Caco-2 (cell line): ENCODE measurements around the gene ACOXL. TPM values are rescaled to one million over a fixed set of nuclear protein-coding genes. Genes with fewer than 3 reads are reported as not detected.

Source experiments
- BruUV-seq: library from RNA; stranded (reverse); fragments of 400-500 nt; replicated peaks from 2 replicates; lab custom pipeline; 2021; lab: Mats Ljungman, UMichigan
- CTCF ChIA-PET: fragments of 300-600 bp; sonication (Branson Sonifier 250); formaldehyde crosslinking; loops from one replicate; lab custom pipeline; 2022; ENCODE audit warnings: antibody characterized with exemption; lab: Charles Lee
- POLR2A ChIA-PET: fragments of 300-600 bp; sonication (Branson Sonifier 250); formaldehyde crosslinking; loops from one replicate; lab custom pipeline; 2022; ENCODE audit warnings: antibody characterized with exemption; lab: Charles Lee
- DNase-seq, 2 experiments: peaks; one replicate each; pipeline versions ENCODE4 v3.0.0 to v3.0.0-alpha.2; 2020 to 2022
- H3K27me3 ChIP-seq: replicated peaks from 2 replicates; pipeline ENCODE4 v1.6.0; 2011; ENCODE audit warnings: low read length; ENCODE audit not compliant: control insufficient read depth, insufficient read depth
- H3K36me3 ChIP-seq: 2 replicates; pipeline ENCODE4 v1.5.1; 2011; ENCODE audit warnings: low read length; ENCODE audit not compliant: control insufficient read depth, insufficient read depth
- H3K4me1 ChIP-seq: fragments of 250-450 bp; sonication (Bioruptor Pico); 2 replicates; pipeline ENCODE4 v1.5.1; 2020; ENCODE audit warnings: mild to moderate bottlenecking
- H3K4me3 ChIP-seq: 2 replicates; pipeline ENCODE4 v1.5.1; 2011; ENCODE audit warnings: low read depth, mild to moderate bottlenecking, control low read depth, low read length
- H3K9me3 ChIP-seq: fragments of 250-450 bp; sonication (Bioruptor Pico); 2 replicates; pipeline ENCODE4 v1.5.1; 2020; ENCODE audit warnings: mild to moderate bottlenecking, moderate library complexity
- H3K27ac Mint-ChIP-seq: one replicate; pipeline ENCODE4 v1.8.0; 2022; ENCODE audit warnings: mixed read lengths; ENCODE audit not compliant: unreplicated experiment
- H3K27me3 Mint-ChIP-seq: one replicate; pipeline ENCODE4 v1.8.0; 2022; ENCODE audit warnings: mixed read lengths; ENCODE audit not compliant: insufficient read depth, unreplicated experiment
- H3K36me3 Mint-ChIP-seq: one replicate; pipeline ENCODE4 v1.8.0; 2022; ENCODE audit warnings: mild to moderate bottlenecking, mixed read lengths; ENCODE audit not compliant: insufficient read depth, unreplicated experiment
- H3K4me1 Mint-ChIP-seq: one replicate; pipeline ENCODE4 v1.8.0; 2022; ENCODE audit warnings: low read depth, mixed read lengths; ENCODE audit not compliant: unreplicated experiment
- H3K4me3 Mint-ChIP-seq: one replicate; pipeline ENCODE4 v1.8.0; 2022; ENCODE audit warnings: mild to moderate bottlenecking, moderate library complexity, mixed read lengths; ENCODE audit not compliant: unreplicated experiment
- H3K9me3 Mint-ChIP-seq: one replicate; pipeline ENCODE4 v1.8.0; 2022; ENCODE audit warnings: mixed read lengths; ENCODE audit not compliant: unreplicated experiment
- intact Hi-C: fragments of 100-400 bp; cut with micrococcal nuclease; formaldehyde crosslinking; loops from one replicate; pipeline ENCODE4 v1.10.0; 2022; ENCODE audit not compliant: unreplicated experiment
- total RNA-seq: library from RNA; stranded (reverse); gene quantifications from 2 replicates; pipeline ENCODE4 v1.2.3, GENCODE V29; 2022
- TF ChIP-seq, protein P1 (sequence below), 2 experiments: fragments of 200-600 bp in 1 of 2; IDR thresholded peaks; 1 replicate in 1 of 2; 2 replicates in 1 of 2; pipeline versions ENCODE4 v1.5.1 to v1.8.0; 2011 to 2022; ENCODE audit warnings: antibody characterized with exemption in 1 of 2, control low read depth in 1 of 2, inconsistent platforms in 1 of 2, low read depth in 1 of 2, low read length in 1 of 2, mild to moderate bottlenecking in 1 of 2, moderate library complexity in 1 of 2; ENCODE audit not compliant: insufficient read depth in 1 of 2, severe bottlenecking in 1 of 2, unreplicated experiment in 1 of 2

Gene ACOXL
- total RNA-seq, 1 experiment from 2014 or later, result 2.6 TPM

DNA sequence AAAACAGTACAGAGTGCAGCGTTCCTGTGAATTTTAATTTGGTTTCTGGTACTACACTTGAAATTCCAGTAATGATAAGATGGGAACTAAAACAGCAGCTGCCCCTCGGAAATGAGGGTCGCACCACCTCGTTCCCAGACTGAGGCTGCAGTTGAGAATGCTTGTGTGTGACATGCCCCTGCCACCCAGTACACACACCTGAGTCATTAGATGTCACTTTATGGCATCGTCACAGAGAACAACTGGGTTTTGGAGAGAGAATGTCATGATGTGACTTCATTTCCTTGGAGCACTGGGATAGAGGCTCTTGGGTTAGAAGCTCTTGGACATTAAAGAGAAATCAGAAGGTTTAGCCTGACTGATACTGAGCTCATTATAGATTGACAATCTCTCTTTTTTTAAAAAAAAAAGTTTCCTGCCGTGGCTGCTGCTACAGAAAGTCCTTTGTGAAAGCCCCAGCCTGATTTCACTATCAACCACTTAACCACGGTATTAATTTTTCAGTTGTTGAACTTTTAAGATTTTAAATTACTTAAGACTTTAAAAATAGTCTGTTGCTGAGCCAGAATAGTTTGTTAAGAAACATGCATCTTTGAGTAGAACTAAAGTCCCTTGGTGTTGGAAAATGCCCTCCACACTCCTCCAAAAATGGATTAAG lies 412.9 kb downstream of the ACOXL start:
- TF ChIP-seq, protein P1, sequence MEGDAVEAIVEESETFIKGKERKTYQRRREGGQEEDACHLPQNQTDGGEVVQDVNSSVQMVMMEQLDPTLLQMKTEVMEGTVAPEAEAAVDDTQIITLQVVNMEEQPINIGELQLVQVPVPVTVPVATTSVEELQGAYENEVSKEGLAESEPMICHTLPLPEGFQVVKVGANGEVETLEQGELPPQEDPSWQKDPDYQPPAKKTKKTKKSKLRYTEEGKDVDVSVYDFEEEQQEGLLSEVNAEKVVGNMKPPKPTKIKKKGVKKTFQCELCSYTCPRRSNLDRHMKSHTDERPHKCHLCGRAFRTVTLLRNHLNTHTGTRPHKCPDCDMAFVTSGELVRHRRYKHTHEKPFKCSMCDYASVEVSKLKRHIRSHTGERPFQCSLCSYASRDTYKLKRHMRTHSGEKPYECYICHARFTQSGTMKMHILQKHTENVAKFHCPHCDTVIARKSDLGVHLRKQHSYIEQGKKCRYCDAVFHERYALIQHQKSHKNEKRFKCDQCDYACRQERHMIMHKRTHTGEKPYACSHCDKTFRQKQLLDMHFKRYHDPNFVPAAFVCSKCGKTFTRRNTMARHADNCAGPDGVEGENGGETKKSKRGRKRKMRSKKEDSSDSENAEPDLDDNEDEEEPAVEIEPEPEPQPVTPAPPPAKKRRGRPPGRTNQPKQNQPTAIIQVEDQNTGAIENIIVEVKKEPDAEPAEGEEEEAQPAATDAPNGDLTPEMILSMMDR (IDR thresholded peaks at IDR 0.05; ENCODE audit: insufficient read depth in 1 of 2, low read depth in 1 of 2, low read length in 1 of 2, severe bottlenecking in 1 of 2, unreplicated experiment in 1 of 2), result no peak
- POLR2A ChIA-PET, result no interaction called here

DNA sequence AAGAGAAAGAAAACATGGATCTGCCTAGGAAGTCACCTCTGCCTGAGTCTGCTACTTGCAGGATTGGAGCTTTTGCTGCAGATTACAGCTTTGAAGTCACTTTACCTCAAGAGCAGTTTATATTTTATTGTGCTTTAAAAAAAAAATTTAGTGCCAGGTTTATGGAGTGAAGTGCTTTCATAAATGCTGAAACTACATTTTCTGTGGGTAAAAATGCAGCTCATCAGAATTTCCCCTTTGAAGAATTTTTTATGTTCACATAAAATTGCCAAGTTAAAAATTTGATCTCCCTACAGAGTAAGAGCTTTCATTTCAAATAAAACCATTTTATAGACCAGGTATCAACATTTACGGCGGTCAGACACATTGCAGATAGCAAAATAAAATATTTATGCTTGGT lies 413.6 kb downstream of the ACOXL start:
- H3K36me3 ChIP-seq, result no peaks in the 10 kb centered on the region
- TF ChIP-seq, protein P1 (IDR thresholded peaks at IDR 0.05; ENCODE audit: insufficient read depth in 1 of 2, low read depth in 1 of 2, low read length in 1 of 2, severe bottlenecking in 1 of 2, unreplicated experiment in 1 of 2), result no peak
- no peaks in the 10 kb centered on the region for H3K9me3 Mint-ChIP-seq
- H3K27ac Mint-ChIP-seq, result no peak overlapping the region
- H3K27me3 ChIP-seq, result no peaks in the 10 kb centered on the region
- H3K36me3 Mint-ChIP-seq, result peaks cover 7% of the 10 kb centered on the region
- no peaks in the 10 kb centered on the region for H3K27me3 Mint-ChIP-seq
- H3K4me1 Mint-ChIP-seq, result no peaks in the 10 kb centered on the region
- no peaks in the 10 kb centered on the region for H3K4me1 ChIP-seq
- ChIA-PET CTCF (no interaction called here), POLR2A (interaction anchor here (0.6 kb wide), 1 partner anchor 25 kb away, joined by 3 read pairs; the partner anchor contains the start of gene BCL2L11)
- DNase-seq, result no peak
- intact Hi-C loops, result no loop called here
- H3K9me3 ChIP-seq, result no peaks in the 10 kb centered on the region
- no TSS peak for BruUV-seq
- no peak overlapping the region for H3K4me3 Mint-ChIP-seq
- no peak overlapping the region for H3K4me3 ChIP-seq

More for the DNA sequence above, 412.9 kb downstream of the ACOXL start:
- no peaks in the 10 kb centered on the region for H3K9me3 ChIP-seq
- Mint-ChIP-seq H3K9me3 (no peaks in the 10 kb centered on the region), H3K27ac (no peak overlapping the region), H3K4me3 (no peak overlapping the region), H3K36me3 (peaks cover 3% of the 10 kb centered on the region), H3K4me1 (no peaks in the 10 kb centered on the region), H3K27me3 (no peaks in the 10 kb centered on the region)
- DNase-seq, result no peak
- H3K4me3 ChIP-seq, result no peak overlapping the region
- no TSS peak for BruUV-seq
- no peaks in the 10 kb centered on the region for H3K27me3 ChIP-seq
- CTCF ChIA-PET, result no interaction called here
- no peaks in the 10 kb centered on the region for H3K4me1 ChIP-seq
- H3K36me3 ChIP-seq, result no peaks in the 10 kb centered on the region
- intact Hi-C loops, result no loop called here

DNA sequence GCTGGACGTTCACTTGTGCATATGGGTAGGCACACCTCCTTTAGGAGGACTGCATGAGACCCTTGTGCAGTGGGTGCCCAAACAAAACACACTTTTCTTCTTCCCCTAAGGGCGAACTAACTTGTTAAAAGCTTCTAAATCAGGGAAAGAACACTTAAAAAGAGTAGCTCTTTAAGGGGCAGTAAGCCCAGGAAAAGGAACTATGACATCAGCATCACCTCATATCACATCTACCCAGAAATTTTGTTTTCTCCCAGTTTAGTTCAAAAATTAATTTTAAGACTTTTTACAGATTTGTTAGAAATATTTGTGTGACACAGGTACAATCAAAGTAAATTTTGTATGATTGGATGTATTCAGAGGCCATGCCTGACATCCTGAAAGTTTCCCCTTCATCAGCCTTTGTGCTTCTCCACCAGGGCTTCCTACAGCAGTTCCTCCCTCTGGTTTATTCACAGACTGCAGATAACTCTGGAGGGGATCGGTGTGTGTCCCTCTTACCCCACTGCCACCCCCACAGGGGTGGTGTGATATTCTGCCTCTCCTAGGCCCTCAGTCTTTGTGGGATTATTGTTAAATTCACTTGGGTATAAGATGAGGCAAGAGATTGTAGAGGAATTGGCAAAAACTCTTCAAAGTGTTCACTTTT lies 416.0 kb downstream of the ACOXL start:
- Histone ChIP-seq H3K4me1 (no peaks in the 10 kb centered on the region), H3K36me3 (peaks cover 3% of the 10 kb centered on the region), H3K4me3 (no peak overlapping the region), H3K9me3 (no peaks in the 10 kb centered on the region), H3K27me3 (no peaks in the 10 kb centered on the region)
- intact Hi-C loops, result no loop called here
- Mint-ChIP-seq H3K9me3 (no peaks in the 10 kb centered on the region), H3K27me3 (no peaks in the 10 kb centered on the region), H3K4me3 (no peak overlapping the region), H3K4me1 (no peaks in the 10 kb centered on the region), H3K36me3 (peaks cover 28% of the 10 kb centered on the region), H3K27ac (no peak overlapping the region)
- no peak for DNase-seq
- BruUV-seq, result no TSS peak
- TF ChIP-seq, protein P1 (IDR thresholded peaks at IDR 0.05; ENCODE audit: insufficient read depth in 1 of 2, low read depth in 1 of 2, low read length in 1 of 2, severe bottlenecking in 1 of 2, unreplicated experiment in 1 of 2), result no peak
- ChIA-PET CTCF (interaction anchor here (1.1 kb wide), 1 partner anchor 28 kb away, joined by 3 read pairs; the partner anchor contains the start of gene BCL2L11), POLR2A (no interaction called here)
